H9 (cell line): ENCODE results near the gene AQP10. TPM values are rescaled to one million over a fixed set of nuclear protein-coding genes. Genes with fewer than 3 reads are reported as not detected.

ENCODE experiments used
- DNase-seq: peaks from one replicate; pipeline ENCODE4 v3.0.0-alpha.2; 2017
- H2AFZ ChIP-seq: one replicate; pipeline ENCODE4 v1.6.1; 2013; ENCODE audit warnings: mild to moderate bottlenecking, low read length, control low read depth, moderate library complexity
- H2AK5ac ChIP-seq: 2 replicates; pipeline ENCODE4 v1.6.1; 2013; ENCODE audit warnings: low read length, control low read depth, mixed read lengths; ENCODE audit not compliant: insufficient read length
- H2BK120ac ChIP-seq: one replicate; pipeline ENCODE4 v1.6.1; 2013; ENCODE audit warnings: low read depth, mild to moderate bottlenecking, low read length, control low read depth, inconsistent platforms; ENCODE audit not compliant: poor library complexity, severe bottlenecking
- H2BK12ac ChIP-seq: 2 replicates; pipeline ENCODE4 v1.6.1; 2013; ENCODE audit warnings: low read length, control low read depth, mixed read lengths, low read depth; ENCODE audit not compliant: insufficient read length
- H2BK15ac ChIP-seq: 2 replicates; pipeline ENCODE4 v1.6.1; 2013; ENCODE audit warnings: low read depth, low read length, control low read depth
- H2BK20ac ChIP-seq: one replicate; pipeline ENCODE4 v1.6.1; 2013; ENCODE audit warnings: low read depth, mild to moderate bottlenecking, low read length, control low read depth, inconsistent platforms; ENCODE audit not compliant: poor library complexity, severe bottlenecking
- H2BK5ac ChIP-seq: 2 replicates; pipeline ENCODE4 v1.6.1; 2013; ENCODE audit warnings: low read length, control low read depth, mixed read lengths; ENCODE audit not compliant: insufficient read length
- H3K14ac ChIP-seq: 2 replicates; pipeline ENCODE4 v1.6.1; 2013; ENCODE audit warnings: low read length, control low read depth; ENCODE audit not compliant: insufficient read depth
- H3K18ac ChIP-seq: 2 replicates; pipeline ENCODE4 v1.6.1; 2013; ENCODE audit warnings: low read depth, mild to moderate bottlenecking, mixed read lengths, low read length, control low read depth; ENCODE audit not compliant: insufficient read length
- H3K23ac ChIP-seq: 2 replicates; pipeline ENCODE4 v1.6.1; 2013; ENCODE audit warnings: low read length, control low read depth, mixed read lengths, low read depth; ENCODE audit not compliant: insufficient read length
- H3K23me2 ChIP-seq: 2 replicates; pipeline ENCODE4 v1.6.1; 2013; ENCODE audit warnings: low read depth, mild to moderate bottlenecking, mixed read lengths, low read length, control low read depth; ENCODE audit not compliant: insufficient read length, poor library complexity, severe bottlenecking
- H3K27ac ChIP-seq: 2 replicates; pipeline ENCODE4 v1.5.1; 2013; ENCODE audit warnings: low read length, control low read depth, mixed read lengths, low read depth; ENCODE audit not compliant: insufficient read length
- H3K27me3 ChIP-seq: 2 replicates; pipeline ENCODE4 v1.6.1; 2013; ENCODE audit warnings: low read length, control low read depth, inconsistent platforms; ENCODE audit not compliant: insufficient read depth
- H3K4ac ChIP-seq: 2 replicates; pipeline ENCODE4 v1.6.1; 2013; ENCODE audit warnings: low read depth, mild to moderate bottlenecking, control low read depth, inconsistent platforms, low read length, moderate library complexity
- H3K4me1 ChIP-seq: 2 replicates; pipeline ENCODE4 v1.6.1; 2013; ENCODE audit warnings: low read length, control low read depth, inconsistent platforms; ENCODE audit not compliant: insufficient read depth
- H3K4me2 ChIP-seq: 2 replicates; pipeline ENCODE4 v1.6.1; 2013; ENCODE audit warnings: low read length, control low read depth, mixed read lengths; ENCODE audit not compliant: insufficient read length, insufficient read depth
- H3K56ac ChIP-seq: 2 replicates; pipeline ENCODE4 v1.6.1; 2013; ENCODE audit warnings: low read depth, mild to moderate bottlenecking, mixed read lengths, low read length, control low read depth; ENCODE audit not compliant: insufficient read length
- H3K79me1 ChIP-seq: 2 replicates; pipeline ENCODE4 v1.6.1; 2013; ENCODE audit warnings: low read depth, mild to moderate bottlenecking, moderate library complexity, low read length, control low read depth, inconsistent platforms; ENCODE audit not compliant: insufficient read depth, poor library complexity, severe bottlenecking
- H3K79me2 ChIP-seq: 2 replicates; pipeline ENCODE4 v1.6.1; 2013; ENCODE audit warnings: low read length, control low read depth, inconsistent platforms; ENCODE audit not compliant: insufficient read depth
- H3K9ac ChIP-seq: 2 replicates; pipeline ENCODE4 v1.6.1; 2013; ENCODE audit warnings: low read length, control low read depth, mixed read lengths; ENCODE audit not compliant: insufficient read length; ENCODE audit errors: extremely low read depth
- H3K9me3 ChIP-seq: one replicate; pipeline ENCODE4 v1.6.1; 2013; ENCODE audit warnings: low read depth, low read length, inconsistent platforms; ENCODE audit not compliant: control insufficient read depth
- H3T11ph ChIP-seq: one replicate; pipeline ENCODE4 v1.6.1; 2013; ENCODE audit warnings: mild to moderate bottlenecking, low read length, control low read depth, inconsistent platforms
- H4K20me1 ChIP-seq: one replicate; pipeline ENCODE4 v1.6.1; 2013; ENCODE audit not compliant: control insufficient read depth, insufficient read length, insufficient read depth
- H4K5ac ChIP-seq: 2 replicates; pipeline ENCODE4 v1.6.1; 2013; ENCODE audit warnings: low read depth, mild to moderate bottlenecking, mixed read lengths, low read length, control low read depth; ENCODE audit not compliant: insufficient read length
- H4K8ac ChIP-seq: replicated peaks from 2 replicates; pipeline ENCODE4 v1.6.1; 2013; ENCODE audit warnings: low read length, control low read depth, mixed read lengths, low read depth; ENCODE audit not compliant: insufficient read length
- H4K91ac ChIP-seq: 2 replicates; pipeline ENCODE4 v1.6.1; 2013; ENCODE audit warnings: low read depth, mild to moderate bottlenecking, moderate library complexity, mixed read lengths, low read length, control low read depth; ENCODE audit not compliant: insufficient read length
- H3K27ac Mint-ChIP-seq, 3 experiments: 2 replicates in 2 of 3; 3 replicates in 1 of 3; pipeline ENCODE4 v1.8.0; 2020 to 2021; ENCODE audit warnings: mixed read lengths in 3 of 3, mild to moderate bottlenecking in 1 of 3, moderate library complexity in 1 of 3
- H3K27me3 Mint-ChIP-seq: 2 replicates; pipeline ENCODE4 v1.8.0; 2021; ENCODE audit warnings: low read depth, mild to moderate bottlenecking, moderate library complexity, mixed read lengths
- H3K36me3 Mint-ChIP-seq, 3 experiments: 2 replicates in 2 of 3; 3 replicates in 1 of 3; pipeline ENCODE4 v1.8.0; 2020 to 2021; ENCODE audit warnings: low read depth in 3 of 3, mixed read lengths in 3 of 3; ENCODE audit not compliant: insufficient read depth in 1 of 3
- H3K4me1 Mint-ChIP-seq, 2 experiments: 2 replicates each; pipeline ENCODE4 v1.8.0; 2020; ENCODE audit warnings: mixed read lengths in 2 of 2
- H3K4me3 Mint-ChIP-seq, 2 experiments: 2 replicates in 1 of 2; 3 replicates in 1 of 2; pipeline ENCODE4 v1.8.0; 2020 to 2021; ENCODE audit warnings: mild to moderate bottlenecking in 2 of 2, mixed read lengths in 2 of 2, moderate library complexity in 1 of 2
- H3K9me3 Mint-ChIP-seq, 2 experiments: 2 replicates in 1 of 2; 3 replicates in 1 of 2; pipeline ENCODE4 v1.8.0; 2020; ENCODE audit warnings: mild to moderate bottlenecking in 2 of 2, mixed read lengths in 2 of 2, moderate library complexity in 1 of 2
- WGBS: extraction: QIAGEN DNeasy Blood & Tissue Kit; methylation state at CpG from one replicate; pipeline ENCODE4 v1.1.7; 2013; ENCODE audit warnings: missing lambda C conversion rate, low lambda C conversion rate, mixed read lengths; ENCODE audit not compliant: insufficient read length; ENCODE audit errors: extremely low coverage; 5-methylcytosine and 5-hydroxymethylcytosine counted together
- total RNA-seq: library from RNA; stranded (reverse); gene quantifications from 2 replicates; pipeline ENCODE4 v1.2.1, GENCODE V29; 2021
- TF ChIP-seq, protein P1 (sequence below): fragments of 200-600 bp; sonication (generic); conservative IDR thresholded peaks from 3 replicates; pipeline ENCODE4 v1.8.0; 2021; ENCODE audit warnings: antibody characterized with exemption, mild to moderate bottlenecking

The AQP10 gene
- total RNA-seq, 1 experiment from 2014 or later: not detected

- Histone ChIP-seq H2BK120ac (no peak overlapping the region), H3K23me2 (peaks cover 16% of the 10 kb centered on the region), H3K4me2 (peak overlapping the region; percentile 62), H3K79me1 (no peaks in the 10 kb centered on the region), H4K8ac (no peak overlapping the region), H3K18ac (no peak overlapping the region), H3K9ac (no peak overlapping the region), H3K27ac (no peak overlapping the region), H2AK5ac (no peak overlapping the region), H2BK15ac (no peak overlapping the region), H3K14ac (peak overlapping the region; percentile 75; the same call in 1 of the 2 replicates), H2BK12ac (no peak overlapping the region), H3K79me2 (peaks cover 2% of the 10 kb centered on the region; the same call in 1 of the 2 replicates), H3K27me3 (no peaks in the 10 kb centered on the region), H3K9me3 (no peaks in the 10 kb centered on the region), H3K56ac (no peak overlapping the region), H3T11ph (no peak overlapping the region), H3K4ac (no peak overlapping the region), H3K4me1 (peaks cover 12% of the 10 kb centered on the region; the same call in 1 of the 2 replicates), H4K5ac (no peak overlapping the region), H4K91ac (no peak overlapping the region), H2BK20ac (no peak overlapping the region), H2BK5ac (no peak overlapping the region), H2AFZ (no peak overlapping the region), H4K20me1 (no peaks in the 10 kb centered on the region), H3K23ac (no peak overlapping the region)
- Mint-ChIP-seq H3K4me3 (peak overlapping the region; percentile 93 to 98), H3K9me3 (no peaks in the 10 kb centered on the region), H3K4me1 (peaks cover 31 to 39% of the 10 kb centered on the region in 2 experiments), H3K36me3 (peaks cover 3 to 12% (median 11%) of the 10 kb centered on the region in 3 experiments), H3K27me3 (peaks cover 16% of the 10 kb centered on the region), H3K27ac (peak overlapping the region; percentile 93 to 98 (median 96))
- TF ChIP-seq, protein P1, sequence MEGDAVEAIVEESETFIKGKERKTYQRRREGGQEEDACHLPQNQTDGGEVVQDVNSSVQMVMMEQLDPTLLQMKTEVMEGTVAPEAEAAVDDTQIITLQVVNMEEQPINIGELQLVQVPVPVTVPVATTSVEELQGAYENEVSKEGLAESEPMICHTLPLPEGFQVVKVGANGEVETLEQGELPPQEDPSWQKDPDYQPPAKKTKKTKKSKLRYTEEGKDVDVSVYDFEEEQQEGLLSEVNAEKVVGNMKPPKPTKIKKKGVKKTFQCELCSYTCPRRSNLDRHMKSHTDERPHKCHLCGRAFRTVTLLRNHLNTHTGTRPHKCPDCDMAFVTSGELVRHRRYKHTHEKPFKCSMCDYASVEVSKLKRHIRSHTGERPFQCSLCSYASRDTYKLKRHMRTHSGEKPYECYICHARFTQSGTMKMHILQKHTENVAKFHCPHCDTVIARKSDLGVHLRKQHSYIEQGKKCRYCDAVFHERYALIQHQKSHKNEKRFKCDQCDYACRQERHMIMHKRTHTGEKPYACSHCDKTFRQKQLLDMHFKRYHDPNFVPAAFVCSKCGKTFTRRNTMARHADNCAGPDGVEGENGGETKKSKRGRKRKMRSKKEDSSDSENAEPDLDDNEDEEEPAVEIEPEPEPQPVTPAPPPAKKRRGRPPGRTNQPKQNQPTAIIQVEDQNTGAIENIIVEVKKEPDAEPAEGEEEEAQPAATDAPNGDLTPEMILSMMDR: peak; percentile 76
- WGBS: no CpG with 5 or more reads among the region's 63 CpGs
- DNase-seq: peak; percentile 91
Observed at GRCh38 chr1:154325583-154326545, 5.0 kb downstream of the AQP10 start.
